Thymus (tissue), 11 donors: Measurements from ENCODE around the gene GREM2. TPM values are rescaled to one million over a fixed set of nuclear protein-coding genes. Genes with fewer than 3 reads are reported as not detected.

Source experiments
- DNase-seq, 9 donors: peaks; one replicate each; pipeline ENCODE4 v3.0.0-alpha.2; 2013; ENCODE audit warnings: low spot score in 9 of 9, low read depth in 6 of 9, missing footprints in 1 of 9
- H3K27ac ChIP-seq, 2 donors: one replicate each; pipeline ENCODE4 v1.5.1; 2013; ENCODE audit warnings: control low read depth in 1 of 2, low read depth in 1 of 2, low read length in 1 of 2, mild to moderate bottlenecking in 1 of 2, moderate library complexity in 1 of 2
- H3K27me3 ChIP-seq, 2 donors: one replicate each; pipeline ENCODE4 v1.5.1; 2013; ENCODE audit warnings: low read length in 1 of 2; ENCODE audit not compliant: control insufficient read depth in 2 of 2, insufficient read depth in 1 of 2
- H3K36me3 ChIP-seq, 2 donors: one replicate each; pipeline ENCODE4 v1.5.1; 2013; ENCODE audit warnings: low read length in 1 of 2, mild to moderate bottlenecking in 1 of 2, moderate library complexity in 1 of 2; ENCODE audit not compliant: control insufficient read depth in 2 of 2, insufficient read depth in 2 of 2
- H3K4me1 ChIP-seq, 2 donors: one replicate each; pipeline ENCODE4 v1.5.1; 2013; ENCODE audit warnings: low read length in 2 of 2; ENCODE audit not compliant: control insufficient read depth in 2 of 2, insufficient read depth in 2 of 2
- H3K4me3 ChIP-seq, 2 donors: one replicate each; pipeline ENCODE4 v1.5.1; 2013; ENCODE audit warnings: low read length in 2 of 2, control low read depth in 1 of 2, mild to moderate bottlenecking in 1 of 2
- H3K9me3 ChIP-seq, 2 donors: one replicate each; pipeline ENCODE4 v1.5.1; 2013; ENCODE audit warnings: low read length in 1 of 2, mild to moderate bottlenecking in 1 of 2; ENCODE audit not compliant: control insufficient read depth in 2 of 2, insufficient read depth in 1 of 2
- WGBS: extraction: QIAGEN DNeasy Blood & Tissue Kit; methylation state at CpG from one replicate; pipeline ENCODE4 v1.1.7; 2013; 5-methylcytosine and 5-hydroxymethylcytosine counted together
- polyA plus RNA-seq: library from polyadenylated mRNA; stranded (reverse); fragments of 200-250 nt; gene quantifications from one replicate; pipeline ENCODE4 v1.2.3, GENCODE V29; 2013
- total RNA-seq: library from RNA; stranded (reverse); fragments of 120-200 nt; gene quantifications from one replicate; pipeline ENCODE4 v1.2.4, GENCODE V29; 2013
- donor health status: healthy.

The GREM2 gene
- total and polyA plus RNA-seq, 2 donors, result 0.09 TPM; not detected in 1

DNA sequence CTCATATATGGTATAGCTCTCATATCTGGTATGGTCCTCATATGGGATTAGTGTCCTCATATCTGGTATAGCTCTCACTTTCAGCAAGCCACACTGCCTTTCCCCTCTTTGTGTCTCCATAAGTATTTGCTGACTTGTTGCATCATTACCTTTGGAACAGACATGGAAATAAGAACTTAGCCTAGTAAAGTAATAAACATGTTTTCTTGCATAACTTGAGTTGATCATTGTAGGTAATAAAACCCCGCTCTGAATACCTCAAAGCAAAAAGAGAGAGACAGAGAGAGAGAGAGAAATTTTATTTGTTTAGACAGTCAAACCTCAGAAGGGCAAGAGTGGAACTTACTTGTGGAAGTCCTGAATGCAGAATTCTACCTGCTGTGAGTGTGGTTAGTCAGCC, 170.3 kb downstream of the GREM2 start:
- Histone ChIP-seq H3K27ac (no peak overlapping the region), H3K4me1 (no peaks in the 10 kb centered on the region), H3K4me3 (no peak overlapping the region), H3K27me3 (no peaks in the 10 kb centered on the region), H3K36me3 (no peaks in the 10 kb centered on the region), H3K9me3 (no peaks in the 10 kb centered on the region)
- WGBS, result 94% methylated on average over 1 of the region's 1 CpG
- no peak for DNase-seq
